Cardiac fibroblast (primary cell): ENCODE data around the gene MRPL55.

Experiments used
- DNase-seq, 2 donors: peaks; one replicate each; pipeline versions ENCODE4 v3.0.0 to v3.0.0-alpha.2; 2010; ENCODE audit warnings: low read depth in 2 of 2
- H3K4me3 ChIP-seq, 2 donors: replicated peaks in 1 of 2; 1 replicate in 1 of 2; 2 replicates in 1 of 2; pipeline ENCODE4 v1.5.1; 2011; ENCODE audit warnings: low read depth in 2 of 2, low read length in 2 of 2, mild to moderate bottlenecking in 2 of 2, moderate library complexity in 1 of 2
- TF ChIP-seq, protein P1 (sequence below): IDR thresholded peaks from one replicate; pipeline ENCODE4 v1.5.1; 2011; ENCODE audit warnings: low read depth, mild to moderate bottlenecking, low read length, inconsistent platforms

Gene MRPL55

DNA sequence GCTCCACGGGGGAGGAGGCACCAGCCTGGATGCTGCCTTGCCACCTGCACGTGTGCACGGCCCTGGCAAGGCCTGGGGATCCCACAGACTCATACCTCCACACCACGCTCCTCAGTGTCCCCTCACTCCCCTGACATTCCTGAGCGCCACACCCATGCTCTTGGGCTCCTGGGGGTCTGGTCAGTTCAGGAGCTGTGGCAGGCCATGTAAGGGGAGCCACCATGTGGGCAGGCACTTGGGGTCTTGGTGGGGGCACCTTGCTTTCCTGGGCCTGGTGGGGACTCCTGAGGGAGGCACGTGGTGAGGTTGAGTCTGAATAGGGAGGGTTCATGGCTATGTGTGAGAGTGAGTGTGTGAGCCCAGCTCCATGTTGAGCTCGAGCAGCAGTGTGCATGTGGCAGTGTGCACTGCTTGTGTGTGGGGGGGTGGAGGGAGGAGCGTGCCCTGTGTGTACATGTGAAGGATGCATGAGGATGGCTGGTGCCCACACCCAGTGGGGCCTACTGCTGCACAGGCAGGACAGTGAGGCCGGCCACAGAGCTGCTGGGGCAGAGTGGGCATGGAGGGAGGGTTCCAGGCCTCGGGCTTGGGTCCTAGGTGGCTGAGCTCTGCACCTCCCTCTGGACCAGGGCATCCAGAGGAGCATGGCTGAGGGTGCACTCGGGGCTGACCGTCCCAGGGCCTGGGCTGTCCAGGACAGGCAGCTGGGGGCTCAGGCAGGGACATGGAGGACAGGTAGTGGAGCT lies 42.3 kb upstream of the MRPL55 start:
- no peak for DNase-seq
- H3K4me3 ChIP-seq, result no peak overlapping the region
- TF ChIP-seq, protein P1, sequence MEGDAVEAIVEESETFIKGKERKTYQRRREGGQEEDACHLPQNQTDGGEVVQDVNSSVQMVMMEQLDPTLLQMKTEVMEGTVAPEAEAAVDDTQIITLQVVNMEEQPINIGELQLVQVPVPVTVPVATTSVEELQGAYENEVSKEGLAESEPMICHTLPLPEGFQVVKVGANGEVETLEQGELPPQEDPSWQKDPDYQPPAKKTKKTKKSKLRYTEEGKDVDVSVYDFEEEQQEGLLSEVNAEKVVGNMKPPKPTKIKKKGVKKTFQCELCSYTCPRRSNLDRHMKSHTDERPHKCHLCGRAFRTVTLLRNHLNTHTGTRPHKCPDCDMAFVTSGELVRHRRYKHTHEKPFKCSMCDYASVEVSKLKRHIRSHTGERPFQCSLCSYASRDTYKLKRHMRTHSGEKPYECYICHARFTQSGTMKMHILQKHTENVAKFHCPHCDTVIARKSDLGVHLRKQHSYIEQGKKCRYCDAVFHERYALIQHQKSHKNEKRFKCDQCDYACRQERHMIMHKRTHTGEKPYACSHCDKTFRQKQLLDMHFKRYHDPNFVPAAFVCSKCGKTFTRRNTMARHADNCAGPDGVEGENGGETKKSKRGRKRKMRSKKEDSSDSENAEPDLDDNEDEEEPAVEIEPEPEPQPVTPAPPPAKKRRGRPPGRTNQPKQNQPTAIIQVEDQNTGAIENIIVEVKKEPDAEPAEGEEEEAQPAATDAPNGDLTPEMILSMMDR, result no peak

DNA sequence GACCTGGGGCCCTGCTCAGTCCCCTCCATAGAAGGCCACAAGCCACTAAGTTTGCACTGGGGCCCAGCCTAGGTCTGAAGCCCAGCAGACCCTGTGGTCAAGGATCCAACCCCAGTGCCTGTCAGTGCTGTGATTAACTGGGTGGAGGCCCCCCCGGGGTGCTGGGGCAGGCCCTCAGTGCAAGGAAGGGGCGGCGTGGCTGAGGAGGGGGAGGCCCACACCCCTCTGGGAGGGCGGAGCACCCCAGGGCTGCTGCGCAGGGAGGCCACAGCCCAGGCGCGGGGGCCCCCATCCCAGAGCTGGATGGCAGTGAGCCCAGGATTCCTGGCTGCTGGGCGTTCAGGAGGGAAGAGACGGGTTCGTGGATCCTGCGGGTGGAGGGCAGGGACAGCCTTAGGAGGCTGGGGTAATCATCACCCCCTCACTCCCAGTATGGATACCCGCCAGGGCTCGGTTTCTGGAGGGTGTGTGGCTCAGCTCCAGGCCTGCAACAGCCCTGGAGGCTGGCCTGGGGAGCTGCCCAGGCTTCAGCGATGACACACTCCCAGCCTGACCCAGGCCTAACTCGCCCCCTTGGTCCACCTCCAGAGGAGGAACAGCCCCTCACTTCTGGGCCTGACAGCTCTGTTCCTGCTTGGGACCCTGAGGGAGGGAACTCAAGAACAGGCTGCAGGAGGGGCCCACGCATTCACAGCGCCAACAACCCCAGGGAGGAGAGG lies 41.5 kb upstream of the MRPL55 start:
- no peak overlapping the region for H3K4me3 ChIP-seq
- DNase-seq, result peak; percentile 55 to 97
- TF ChIP-seq, protein P1, result no peak

DNA sequence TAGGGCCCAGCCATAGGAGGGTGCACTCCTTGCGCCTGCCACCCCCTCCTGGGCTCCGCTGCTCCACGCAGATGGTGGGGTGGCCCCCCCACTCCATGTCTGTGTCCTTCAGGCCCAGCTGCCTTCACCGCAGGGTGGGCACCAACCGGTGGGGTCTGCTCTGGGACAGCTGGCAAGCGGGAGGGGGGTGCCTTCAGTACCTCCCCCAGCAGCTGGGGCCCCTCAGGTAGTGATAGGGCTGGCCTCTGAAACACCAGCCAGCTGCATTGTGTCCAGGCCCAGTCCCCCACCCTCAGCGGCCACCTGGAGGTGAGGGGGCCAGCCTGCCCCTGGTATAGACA lies 41.0 kb upstream of the MRPL55 start:
- no peak for DNase-seq
- TF ChIP-seq, protein P1, result no peak
- H3K4me3 ChIP-seq, result no peak overlapping the region

DNA sequence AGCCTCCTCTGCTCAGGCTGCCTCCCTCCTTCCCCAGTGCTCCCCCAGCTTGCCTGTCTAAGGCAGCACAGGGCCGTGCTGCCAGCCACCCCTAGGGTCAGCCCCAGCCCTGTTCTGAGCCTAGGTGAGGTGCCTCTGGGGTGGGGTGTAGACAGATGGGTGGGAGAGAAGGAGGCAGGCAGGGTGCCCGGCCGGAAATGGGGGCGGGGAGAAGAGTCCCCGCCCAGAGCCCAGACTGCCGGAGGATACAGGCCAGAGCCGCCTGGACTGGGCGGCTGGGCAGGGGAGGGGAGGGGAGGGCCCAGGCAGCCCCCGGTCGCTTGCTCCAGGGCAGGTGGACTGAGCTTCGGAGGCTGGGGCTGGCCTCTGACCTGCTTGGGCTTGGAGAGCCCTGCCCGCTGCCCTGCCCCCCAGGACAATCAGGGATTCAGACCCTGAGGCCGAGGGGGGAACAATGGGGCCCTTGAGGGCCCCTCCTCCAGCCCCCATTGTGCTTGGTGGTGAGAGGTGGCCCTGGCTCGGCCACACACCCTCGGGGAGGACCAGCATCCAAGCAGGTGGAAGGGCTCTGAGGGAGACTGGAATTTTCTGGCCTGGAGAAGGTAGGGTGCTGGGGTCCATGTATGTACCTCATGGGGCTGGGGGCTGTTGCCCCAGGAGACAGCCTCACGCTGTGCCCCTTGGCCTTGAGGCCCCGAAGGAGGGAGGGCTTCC lies 40.5 kb upstream of the MRPL55 start, which contains the start of gene GJC2:
Gene GJC2 (plus strand): TSS at position 525 of the 714 bp plus-strand sequence. CDS start 7,829 bp downstream, outside the sequence.
- DNase-seq, result peak; percentile 26 to 61
- TF ChIP-seq, protein P1, result no peak
- H3K4me3 ChIP-seq, result no peak within 1 kb of the TSS

DNA sequence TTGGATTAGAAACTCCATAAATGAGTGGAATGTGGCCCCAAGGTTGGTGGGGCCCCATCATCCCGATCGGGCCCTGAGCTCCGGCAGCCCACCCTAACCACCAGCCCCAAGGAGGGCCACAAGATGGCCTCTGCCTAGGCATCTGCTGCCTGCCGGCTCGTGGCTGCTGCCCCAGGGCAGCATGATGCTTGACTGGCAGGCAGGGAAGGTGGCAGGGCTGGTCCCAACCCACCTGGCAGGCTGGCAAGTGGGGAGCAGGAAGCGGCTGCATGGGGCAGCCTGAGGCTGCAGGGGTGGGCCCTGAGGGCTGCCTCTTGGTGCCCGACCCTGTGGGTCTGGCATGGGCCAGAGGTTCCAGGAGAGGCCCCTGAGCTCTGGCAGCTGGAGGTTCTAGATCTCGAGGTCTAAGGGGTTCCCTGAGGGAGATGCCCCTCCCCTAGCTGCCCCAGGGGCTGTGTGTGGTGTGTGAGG lies 39.9 kb upstream of the MRPL55 start:
- TF ChIP-seq, protein P1, result no peak
- H3K4me3 ChIP-seq, result no peak overlapping the region
- no peak for DNase-seq

DNA sequence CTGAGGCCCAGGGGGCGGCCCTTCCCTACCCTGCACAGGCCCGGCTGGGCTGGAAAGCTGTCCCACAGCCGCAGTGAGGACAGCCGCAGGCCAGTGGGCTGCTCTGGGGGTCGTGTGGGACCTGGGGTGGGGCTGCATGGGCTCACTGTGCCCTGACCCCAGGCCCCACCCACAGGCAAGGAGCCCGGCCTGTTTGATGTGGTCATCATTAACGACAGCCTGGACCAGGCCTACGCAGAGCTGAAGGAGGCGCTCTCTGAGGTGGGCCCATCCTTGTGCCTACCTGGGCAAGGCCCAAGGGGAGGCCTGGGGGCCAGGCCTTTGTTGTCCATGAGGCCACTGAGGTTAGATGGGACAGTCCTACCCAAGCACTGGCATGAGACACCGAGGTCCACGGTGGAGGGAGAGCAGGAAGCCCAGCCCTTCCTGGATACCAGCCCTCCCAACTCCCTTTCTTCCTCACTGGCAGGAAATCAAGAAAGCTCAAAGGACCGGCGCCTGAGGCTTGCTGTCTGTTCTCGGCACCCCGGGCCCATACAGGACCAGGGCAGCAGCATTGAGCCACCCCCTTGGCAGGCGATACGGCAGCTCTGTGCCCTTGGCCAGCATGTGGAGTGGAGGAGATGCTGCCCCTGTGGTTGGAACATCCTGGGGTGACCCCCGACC lies 39.2 kb upstream of the MRPL55 start:
- TF ChIP-seq, protein P1, result no peak
- peak; percentile 45 to 62 for DNase-seq
- no peak overlapping the region for H3K4me3 ChIP-seq
